K562 (cell line): Measurements from ENCODE around the gene DNAJC8. TPM values are rescaled to one million over a fixed set of nuclear protein-coding genes. Genes with fewer than 3 reads are reported as not detected.

ENCODE experiments used
- ADNP ChIP-seq: fragments of 200-800 bp; sonication (Bioruptor generic); IDR thresholded peaks from 2 replicates; pipeline ENCODE4 v1.6.1; 2016; ENCODE audit warnings: missing genetic modification characterization, missing compliant biosample characterization
- BCOR ChIP-seq: fragments of 450-650 bp; IDR thresholded peaks from 2 replicates; pipeline ENCODE4 v1.6.1; 2016
- CBX3 ChIP-seq, 2 experiments: IDR thresholded peaks; 1 replicate in 1 of 2; 2 replicates in 1 of 2; pipeline ENCODE4 v1.6.1; 2012; ENCODE audit warnings: inconsistent platforms in 2 of 2, low read length in 2 of 2, borderline replicate concordance in 1 of 2, control low read depth in 1 of 2
- CREB5 ChIP-seq: fragments of 250-450 bp; sonication (Bioruptor Pico); IDR thresholded peaks from 2 replicates; pipeline ENCODE4 v1.5.0; 2020; ENCODE audit warnings: mild to moderate bottlenecking
- ELF2 ChIP-seq: fragments of 250-450 bp; sonication (Bioruptor Pico); IDR thresholded peaks from 2 replicates; pipeline ENCODE4 v1.5.0; 2021; ENCODE audit warnings: mild to moderate bottlenecking
- FOXJ3 ChIP-seq: sonication (generic); formaldehyde crosslinking; IDR thresholded peaks from 2 replicates; pipeline ENCODE4 v1.4.0; 2020; ENCODE audit warnings: mild to moderate bottlenecking, missing genetic modification reagents
- HDAC1 ChIP-seq, 2 experiments: fragments of 450-650 bp; IDR thresholded peaks; 2 replicates each; pipeline ENCODE4 v1.6.1; 2016 to 2017; ENCODE audit warnings: inconsistent platforms in 1 of 2, mild to moderate bottlenecking in 1 of 2, moderate library complexity in 1 of 2
- HDAC2 ChIP-seq: fragments of 450-650 bp; IDR thresholded peaks from 2 replicates; pipeline ENCODE4 v1.6.1; 2016; ENCODE audit warnings: mild to moderate bottlenecking
- NFXL1 ChIP-seq: fragments of 450-650 bp; formaldehyde crosslinking; IDR thresholded peaks from 2 replicates; pipeline ENCODE4 v1.4.0; 2021; ENCODE audit warnings: mild to moderate bottlenecking
- PHF21A ChIP-seq: fragments of 450-650 bp; IDR thresholded peaks from 2 replicates; pipeline ENCODE4 v1.6.1; 2017; ENCODE audit warnings: low read depth, borderline replicate concordance
- POLR2AphosphoS5 ChIP-seq: IDR thresholded peaks from 2 replicates; pipeline ENCODE4 v1.6.1; 2011; ENCODE audit warnings: mild to moderate bottlenecking, low read depth, low read length, moderate library complexity; ENCODE audit not compliant: control insufficient read depth, insufficient read depth
- RCOR1 ChIP-seq, 2 experiments: IDR thresholded peaks; 2 replicates each; pipeline ENCODE4 v1.6.1; 2012; ENCODE audit warnings: low read depth in 2 of 2, low read length in 2 of 2, borderline replicate concordance in 1 of 2, improper control_type of control experiment in 1 of 2
- RHOXF2B ChIP-seq: fragments of 250-450 bp; sonication (Bioruptor Pico); conservative IDR thresholded peaks from 2 replicates; pipeline ENCODE4 v1.5.1; 2021
- SMARCA5 ChIP-seq: fragments of 450-650 bp; IDR thresholded peaks from 2 replicates; pipeline ENCODE4 v1.6.1; 2016
- SP1 ChIP-seq: sonication (generic); formaldehyde crosslinking; IDR thresholded peaks from 2 replicates; pipeline ENCODE4 v1.8.1; 2022; ENCODE audit warnings: mild to moderate bottlenecking, missing genetic modification reagents
- ZFP36 ChIP-seq: fragments of 150-350 bp; IDR thresholded peaks from 2 replicates; pipeline ENCODE4 v1.6.1; 2018; ENCODE audit warnings: low read length, low read depth; ENCODE audit not compliant: partially characterized antibody
- ZNF589 ChIP-seq: fragments of 200-800 bp; sonication (Bioruptor generic); IDR thresholded peaks from 2 replicates; pipeline ENCODE4 v1.6.1; 2016; ENCODE audit warnings: low read depth, missing genetic modification characterization, missing compliant biosample characterization
- ZNF717 ChIP-seq: fragments of 250-450 bp; sonication (Bioruptor Pico); IDR thresholded peaks from 2 replicates; pipeline ENCODE4 v1.5.0; 2021
- polyA plus RNA-seq, 8 experiments: library from polyadenylated mRNA; depleted of rRNA in 4 of 8; stranded (reverse) in 5 of 8; unstranded in 3 of 8; fragments of >200 nt; fragmentation: Nextera tagmentation in 2 of 8; fragmentation: Illumina TruSeq in 1 of 8; extraction: Ambion mirVana in 2 of 8; extraction: Trizol in 1 of 8; gene quantifications; 2 replicates each; pipeline versions ENCODE4 v1.2.1 to v1.2.3, GENCODE V29; 2011 to 2014; ENCODE audit warnings: inconsistent platforms in 1 of 8, missing spikeins in 1 of 8
- total RNA-seq, 7 experiments: library from RNA; depleted of rRNA in 6 of 7; stranded (reverse); fragments of >200 nt in 6 of 7; fragmentation: Illumina TruSeq in 2 of 7; extraction: Trizol in 2 of 7; gene quantifications; 2 replicates each; pipeline versions ENCODE4 v1.2.1 to v1.2.3, GENCODE V29; 2011 to 2021; ENCODE audit warnings: low replicate concordance in 1 of 7
- TF ChIP-seq, protein P1 (sequence below): sonication (generic); formaldehyde crosslinking; IDR thresholded peaks from 2 replicates; pipeline ENCODE4 v1.8.1; 2023; ENCODE audit warnings: mild to moderate bottlenecking, missing genetic modification reagents
- TF ChIP-seq, protein P2 (sequence below): sonication (generic); formaldehyde crosslinking; IDR thresholded peaks from 2 replicates; pipeline ENCODE4 v1.8.0; 2022; ENCODE audit warnings: mild to moderate bottlenecking, missing genetic modification reagents
- TF ChIP-seq, protein P3 (sequence below): sonication (generic); IDR thresholded peaks from 2 replicates; pipeline ENCODE4 v1.6.1; 2016
- TF ChIP-seq, protein P4 (sequence below), 3 experiments: fragments of 200-800 bp in 1 of 3; sonication (Bioruptor generic) in 1 of 3; sonication (generic) in 1 of 3; formaldehyde crosslinking in 1 of 3; IDR thresholded peaks; 2 replicates each; pipeline versions ENCODE4 v1.6.1 to v1.8.0; 2016 to 2022; ENCODE audit warnings: mild to moderate bottlenecking in 2 of 3, missing compliant biosample characterization in 2 of 3, missing genetic modification characterization in 2 of 3, missing genetic modification reagents in 1 of 3

Gene DNAJC8
- total and polyA plus RNA-seq, 9 of the 15 experiments (the other 6 are each of a cell fraction or from before 2014, with no cell fraction given), result 143 to 508 (median 209) TPM

DNA sequence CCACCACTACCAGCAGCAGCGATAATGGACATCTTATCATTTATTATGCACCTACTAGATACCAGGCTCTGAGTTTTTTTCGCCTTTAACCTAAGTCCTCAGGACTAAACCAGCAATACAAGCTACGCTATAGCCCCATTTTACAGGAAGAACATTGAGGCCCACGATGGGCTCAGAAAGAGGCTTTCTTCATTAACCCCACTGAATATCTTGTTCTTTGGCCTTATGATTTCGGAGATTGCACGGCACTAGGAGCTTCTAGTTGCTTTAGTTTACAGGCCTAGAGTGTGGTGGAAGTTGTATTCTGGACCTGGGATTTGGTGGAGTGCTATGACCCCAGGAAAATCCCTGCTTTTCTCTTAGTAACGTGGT, 28.0 kb upstream of the DNAJC8 start (continued):
- no peak for TF ChIP-seq CREB5 (CRISPR knock-in tag)
- no peak for TF ChIP-seq FOXJ3 (CRISPR knock-in tag)
- TF ChIP-seq POLR2AphosphoS5, result peak; percentile 29; the same call in 1 of the 2 replicates
- no peak for TF ChIP-seq RHOXF2B (CRISPR knock-in tag)
- peak; percentile 86 for TF ChIP-seq BCOR
- 0 out of 2 replicates have a peak, but pooled peaks have one; percentile 32 for TF ChIP-seq PHF21A
- TF ChIP-seq SMARCA5, result peak; percentile 18; the same call in 1 of the 2 replicates
- no peak for TF ChIP-seq NFXL1
- TF ChIP-seq, protein P1, sequence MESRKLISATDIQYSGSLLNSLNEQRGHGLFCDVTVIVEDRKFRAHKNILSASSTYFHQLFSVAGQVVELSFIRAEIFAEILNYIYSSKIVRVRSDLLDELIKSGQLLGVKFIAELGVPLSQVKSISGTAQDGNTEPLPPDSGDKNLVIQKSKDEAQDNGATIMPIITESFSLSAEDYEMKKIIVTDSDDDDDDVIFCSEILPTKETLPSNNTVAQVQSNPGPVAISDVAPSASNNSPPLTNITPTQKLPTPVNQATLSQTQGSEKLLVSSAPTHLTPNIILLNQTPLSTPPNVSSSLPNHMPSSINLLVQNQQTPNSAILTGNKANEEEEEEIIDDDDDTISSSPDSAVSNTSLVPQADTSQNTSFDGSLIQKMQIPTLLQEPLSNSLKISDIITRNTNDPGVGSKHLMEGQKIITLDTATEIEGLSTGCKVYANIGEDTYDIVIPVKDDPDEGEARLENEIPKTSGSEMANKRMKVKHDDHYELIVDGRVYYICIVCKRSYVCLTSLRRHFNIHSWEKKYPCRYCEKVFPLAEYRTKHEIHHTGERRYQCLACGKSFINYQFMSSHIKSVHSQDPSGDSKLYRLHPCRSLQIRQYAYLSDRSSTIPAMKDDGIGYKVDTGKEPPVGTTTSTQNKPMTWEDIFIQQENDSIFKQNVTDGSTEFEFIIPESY (CRISPR knock-in tag), result peak; percentile 20; the same call in 1 of the 2 replicates
- TF ChIP-seq ZNF717, result no peak
- TF ChIP-seq ZFP36, result peak; percentile 20
- 0 out of 2 replicates have a peak, but pooled peaks have one; percentile 22 for TF ChIP-seq ADNP (tag)
- TF ChIP-seq, protein P2, sequence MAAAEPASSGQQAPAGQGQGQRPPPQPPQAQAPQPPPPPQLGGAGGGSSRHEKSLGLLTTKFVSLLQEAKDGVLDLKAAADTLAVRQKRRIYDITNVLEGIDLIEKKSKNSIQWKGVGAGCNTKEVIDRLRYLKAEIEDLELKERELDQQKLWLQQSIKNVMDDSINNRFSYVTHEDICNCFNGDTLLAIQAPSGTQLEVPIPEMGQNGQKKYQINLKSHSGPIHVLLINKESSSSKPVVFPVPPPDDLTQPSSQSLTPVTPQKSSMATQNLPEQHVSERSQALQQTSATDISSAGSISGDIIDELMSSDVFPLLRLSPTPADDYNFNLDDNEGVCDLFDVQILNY (CRISPR knock-in tag), result peak; percentile 34; the same call in 1 of the 2 replicates
- 0 out of 2 replicates have a peak, but pooled peaks have one; percentile 57 for TF ChIP-seq SP1 (CRISPR knock-in tag)
- TF ChIP-seq, protein P3, sequence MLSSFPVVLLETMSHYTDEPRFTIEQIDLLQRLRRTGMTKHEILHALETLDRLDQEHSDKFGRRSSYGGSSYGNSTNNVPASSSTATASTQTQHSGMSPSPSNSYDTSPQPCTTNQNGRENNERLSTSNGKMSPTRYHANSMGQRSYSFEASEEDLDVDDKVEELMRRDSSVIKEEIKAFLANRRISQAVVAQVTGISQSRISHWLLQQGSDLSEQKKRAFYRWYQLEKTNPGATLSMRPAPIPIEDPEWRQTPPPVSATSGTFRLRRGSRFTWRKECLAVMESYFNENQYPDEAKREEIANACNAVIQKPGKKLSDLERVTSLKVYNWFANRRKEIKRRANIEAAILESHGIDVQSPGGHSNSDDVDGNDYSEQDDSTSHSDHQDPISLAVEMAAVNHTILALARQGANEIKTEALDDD, result peak; percentile 75
- TF ChIP-seq CBX3 (IDR thresholded peaks at IDR 0.05; ENCODE audit: borderline replicate concordance in 1 of 2, low read length in 2 of 2), result 0 out of 3 replicates have a peak, but pooled peaks of 1 of the 2 experiments have one; percentile 19
- 0 out of 4 replicates have a peak, but pooled peaks of 1 of the 2 experiments have one; percentile 12 for TF ChIP-seq HDAC1 (IDR thresholded peaks at IDR 0.05)
- TF ChIP-seq ELF2 (CRISPR knock-in tag), result no peak
- TF ChIP-seq, protein P4, sequence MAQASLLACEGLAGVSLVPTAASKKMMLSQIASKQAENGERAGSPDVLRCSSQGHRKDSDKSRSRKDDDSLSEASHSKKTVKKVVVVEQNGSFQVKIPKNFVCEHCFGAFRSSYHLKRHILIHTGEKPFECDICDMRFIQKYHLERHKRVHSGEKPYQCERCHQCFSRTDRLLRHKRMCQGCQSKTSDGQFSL (CRISPR knock-in tag; IDR thresholded peaks at IDR 0.05), result 0 out of 2 replicates have a peak, but pooled peaks have one; percentile 16
- TF ChIP-seq, protein P4 (tag; IDR thresholded peaks at IDR 0.05), result no peak
- TF ChIP-seq ZNF589 (CRISPR knock-in tag), result no peak
- TF ChIP-seq HDAC2, result 0 out of 2 replicates have a peak, but pooled peaks have one; percentile 25
- TF ChIP-seq RCOR1 (IDR thresholded peaks at IDR 0.05; ENCODE audit: borderline replicate concordance in 1 of 2, low read depth in 2 of 2, low read length in 2 of 2), result peak; percentile 54 to 62; a peak in 2 of 4 replicates
